WTC11 (cell line): ENCODE measurements around the gene PHF21B.

Experiments used
- FOXK1 ChIP-seq: sonication (generic); formaldehyde crosslinking; IDR thresholded peaks from 2 replicates; pipeline ENCODE4 v1.8.0; 2022; ENCODE audit warnings: mild to moderate bottlenecking, moderate library complexity, missing genetic modification reagents
- JUN ChIP-seq: sonication (generic); formaldehyde crosslinking; IDR thresholded peaks from 2 replicates; pipeline ENCODE4 v1.8.0; 2023; ENCODE audit warnings: mild to moderate bottlenecking, missing genetic modification reagents
- OVOL2 ChIP-seq: fragments of 250-450 bp; sonication (Bioruptor Pico); IDR thresholded peaks from 2 replicates; pipeline ENCODE4 v1.9.0; 2021; ENCODE audit warnings: mild to moderate bottlenecking, borderline replicate concordance
- TCF7 ChIP-seq: sonication (generic); formaldehyde crosslinking; IDR thresholded peaks from 2 replicates; pipeline ENCODE4 v1.8.0; 2022; ENCODE audit warnings: mild to moderate bottlenecking, low read depth, missing genetic modification reagents, moderate library complexity
- TP53 ChIP-seq: sonication (generic); formaldehyde crosslinking; IDR thresholded peaks from 2 replicates; pipeline ENCODE4 v1.8.1; 2023; ENCODE audit warnings: mild to moderate bottlenecking, missing genetic modification reagents
- ZNF232 ChIP-seq: sonication (generic); formaldehyde crosslinking; IDR thresholded peaks from 2 replicates; pipeline ENCODE4 v1.8.0; 2022; ENCODE audit warnings: mild to moderate bottlenecking, missing genetic modification reagents
- TF ChIP-seq, protein P1 (sequence below): fragments of 200-600 bp; IDR thresholded peaks from 2 replicates; pipeline ENCODE4 v1.8.0; 2022; ENCODE audit warnings: antibody characterized with exemption
- TF ChIP-seq, protein P2 (sequence below): sonication (generic); formaldehyde crosslinking; conservative IDR thresholded peaks from 2 replicates; pipeline ENCODE4 v1.8.1; 2023; ENCODE audit warnings: mild to moderate bottlenecking, low read depth, missing genetic modification reagents, moderate library complexity
- TF ChIP-seq, protein P3 (sequence below): sonication (generic); formaldehyde crosslinking; IDR thresholded peaks from 2 replicates; pipeline ENCODE4 v1.8.1; 2023; ENCODE audit warnings: mild to moderate bottlenecking, missing genetic modification reagents

DNA sequence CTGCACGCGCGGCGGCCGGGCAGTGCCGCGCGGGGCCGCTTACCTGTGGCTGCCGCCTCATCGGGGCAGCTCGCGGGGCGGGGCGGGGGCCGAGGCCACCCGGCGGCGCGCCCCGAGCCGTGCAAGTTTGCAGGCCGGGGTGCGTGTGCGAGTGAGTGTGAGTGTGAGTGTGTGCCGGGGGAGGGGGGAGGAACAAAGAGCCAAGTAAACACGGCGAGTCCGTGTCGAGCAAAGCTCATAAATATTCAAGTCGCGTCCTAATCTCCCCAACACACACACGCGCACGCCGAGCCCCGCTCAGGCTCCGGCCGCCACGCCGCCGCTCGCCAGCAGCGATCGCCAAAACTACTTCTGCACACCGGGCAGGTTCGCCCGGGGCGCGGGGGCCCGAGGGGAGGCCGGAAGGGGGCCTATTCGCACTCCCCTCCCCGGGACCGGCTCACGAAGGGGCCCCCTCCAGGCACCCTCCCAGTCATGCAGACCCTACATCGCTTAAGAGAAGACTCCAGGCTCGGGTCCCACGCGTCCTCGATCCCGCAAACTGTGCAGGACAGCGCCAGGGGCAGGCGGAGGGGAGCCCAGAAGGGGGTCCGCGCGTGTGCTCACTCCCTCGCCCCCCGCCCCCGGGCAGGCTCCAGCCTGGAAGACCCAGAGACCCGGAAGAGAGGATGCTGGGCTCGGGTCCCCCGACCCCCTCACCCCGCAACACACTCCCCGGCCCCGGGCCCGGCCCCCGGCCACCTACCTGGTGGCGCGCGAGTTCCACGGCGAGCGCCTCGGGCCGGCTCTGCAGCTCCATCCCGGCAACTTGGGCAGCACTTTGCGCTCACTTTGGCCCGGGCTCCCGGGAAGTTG is 827 bp downstream of the PHF21B start:
- TF ChIP-seq OVOL2 (CRISPR knock-in tag): no peak
- TF ChIP-seq, protein P1, sequence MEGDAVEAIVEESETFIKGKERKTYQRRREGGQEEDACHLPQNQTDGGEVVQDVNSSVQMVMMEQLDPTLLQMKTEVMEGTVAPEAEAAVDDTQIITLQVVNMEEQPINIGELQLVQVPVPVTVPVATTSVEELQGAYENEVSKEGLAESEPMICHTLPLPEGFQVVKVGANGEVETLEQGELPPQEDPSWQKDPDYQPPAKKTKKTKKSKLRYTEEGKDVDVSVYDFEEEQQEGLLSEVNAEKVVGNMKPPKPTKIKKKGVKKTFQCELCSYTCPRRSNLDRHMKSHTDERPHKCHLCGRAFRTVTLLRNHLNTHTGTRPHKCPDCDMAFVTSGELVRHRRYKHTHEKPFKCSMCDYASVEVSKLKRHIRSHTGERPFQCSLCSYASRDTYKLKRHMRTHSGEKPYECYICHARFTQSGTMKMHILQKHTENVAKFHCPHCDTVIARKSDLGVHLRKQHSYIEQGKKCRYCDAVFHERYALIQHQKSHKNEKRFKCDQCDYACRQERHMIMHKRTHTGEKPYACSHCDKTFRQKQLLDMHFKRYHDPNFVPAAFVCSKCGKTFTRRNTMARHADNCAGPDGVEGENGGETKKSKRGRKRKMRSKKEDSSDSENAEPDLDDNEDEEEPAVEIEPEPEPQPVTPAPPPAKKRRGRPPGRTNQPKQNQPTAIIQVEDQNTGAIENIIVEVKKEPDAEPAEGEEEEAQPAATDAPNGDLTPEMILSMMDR: no peak
- TF ChIP-seq JUN (CRISPR knock-in tag): 0 out of 2 replicates have a peak, but pooled peaks have one; percentile 64
- TF ChIP-seq TCF7 (CRISPR knock-in tag): no peak
- no peak for TF ChIP-seq TP53
- 0 out of 2 replicates have a peak, but pooled peaks have one; percentile 31 for TF ChIP-seq FOXK1 (CRISPR knock-in tag)
- no peak for TF ChIP-seq ZNF232 (CRISPR knock-in tag)
- TF ChIP-seq, protein P2, sequence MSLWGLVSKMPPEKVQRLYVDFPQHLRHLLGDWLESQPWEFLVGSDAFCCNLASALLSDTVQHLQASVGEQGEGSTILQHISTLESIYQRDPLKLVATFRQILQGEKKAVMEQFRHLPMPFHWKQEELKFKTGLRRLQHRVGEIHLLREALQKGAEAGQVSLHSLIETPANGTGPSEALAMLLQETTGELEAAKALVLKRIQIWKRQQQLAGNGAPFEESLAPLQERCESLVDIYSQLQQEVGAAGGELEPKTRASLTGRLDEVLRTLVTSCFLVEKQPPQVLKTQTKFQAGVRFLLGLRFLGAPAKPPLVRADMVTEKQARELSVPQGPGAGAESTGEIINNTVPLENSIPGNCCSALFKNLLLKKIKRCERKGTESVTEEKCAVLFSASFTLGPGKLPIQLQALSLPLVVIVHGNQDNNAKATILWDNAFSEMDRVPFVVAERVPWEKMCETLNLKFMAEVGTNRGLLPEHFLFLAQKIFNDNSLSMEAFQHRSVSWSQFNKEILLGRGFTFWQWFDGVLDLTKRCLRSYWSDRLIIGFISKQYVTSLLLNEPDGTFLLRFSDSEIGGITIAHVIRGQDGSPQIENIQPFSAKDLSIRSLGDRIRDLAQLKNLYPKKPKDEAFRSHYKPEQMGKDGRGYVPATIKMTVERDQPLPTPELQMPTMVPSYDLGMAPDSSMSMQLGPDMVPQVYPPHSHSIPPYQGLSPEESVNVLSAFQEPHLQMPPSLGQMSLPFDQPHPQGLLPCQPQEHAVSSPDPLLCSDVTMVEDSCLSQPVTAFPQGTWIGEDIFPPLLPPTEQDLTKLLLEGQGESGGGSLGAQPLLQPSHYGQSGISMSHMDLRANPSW (CRISPR knock-in tag): no peak
- TF ChIP-seq, protein P3, sequence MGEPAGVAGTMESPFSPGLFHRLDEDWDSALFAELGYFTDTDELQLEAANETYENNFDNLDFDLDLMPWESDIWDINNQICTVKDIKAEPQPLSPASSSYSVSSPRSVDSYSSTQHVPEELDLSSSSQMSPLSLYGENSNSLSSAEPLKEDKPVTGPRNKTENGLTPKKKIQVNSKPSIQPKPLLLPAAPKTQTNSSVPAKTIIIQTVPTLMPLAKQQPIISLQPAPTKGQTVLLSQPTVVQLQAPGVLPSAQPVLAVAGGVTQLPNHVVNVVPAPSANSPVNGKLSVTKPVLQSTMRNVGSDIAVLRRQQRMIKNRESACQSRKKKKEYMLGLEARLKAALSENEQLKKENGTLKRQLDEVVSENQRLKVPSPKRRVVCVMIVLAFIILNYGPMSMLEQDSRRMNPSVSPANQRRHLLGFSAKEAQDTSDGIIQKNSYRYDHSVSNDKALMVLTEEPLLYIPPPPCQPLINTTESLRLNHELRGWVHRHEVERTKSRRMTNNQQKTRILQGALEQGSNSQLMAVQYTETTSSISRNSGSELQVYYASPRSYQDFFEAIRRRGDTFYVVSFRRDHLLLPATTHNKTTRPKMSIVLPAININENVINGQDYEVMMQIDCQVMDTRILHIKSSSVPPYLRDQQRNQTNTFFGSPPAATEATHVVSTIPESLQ (CRISPR knock-in tag): no peak
